GDM1 (cell line): ENCODE measurements around the gene MYOM1.

Source experiments
- DNase-seq: peaks from one replicate; lab custom pipeline; 2025; lab: John Stamatoyannopoulos, UW

Gene MYOM1

GRCh38 chr18:3184275-3184963 is 35.3 kb downstream of the MYOM1 start:
- no peak for DNase-seq

- DNase-seq: no peak
These were observed 36.6 kb downstream of the MYOM1 start for GRCh38 chr18:3183103-3183717.

- no peak for DNase-seq
These were observed 39.4 kb downstream of the MYOM1 start for GRCh38 chr18:3180325-3180724.

- no peak for DNase-seq
These were observed 40.2 kb downstream of the MYOM1 start for GRCh38 chr18:3179430-3180089.

GRCh38 chr18:3177902-3178687 is 41.7 kb downstream of the MYOM1 start:
- peak; percentile 81 for DNase-seq

GRCh38 chr18:3175195-3175758 is 44.5 kb downstream of the MYOM1 start:
- no peak for DNase-seq

GRCh38 chr18:3172097-3172496 is 47.7 kb downstream of the MYOM1 start:
- DNase-seq: no peak

- DNase-seq: no peak
These were observed 48.1 kb downstream of the MYOM1 start for GRCh38 chr18:3171631-3172030.

GRCh38 chr18:3170441-3171161 is 49.2 kb downstream of the MYOM1 start:
- DNase-seq: no peak

- no peak for DNase-seq
These were observed 55.4 kb downstream of the MYOM1 start for GRCh38 chr18:3164381-3164780.

GRCh38 chr18:3163968-3164367 is 55.8 kb downstream of the MYOM1 start:
- DNase-seq: no peak

- no peak for DNase-seq
These were observed 57.6 kb downstream of the MYOM1 start for GRCh38 chr18:3162181-3162580.

GRCh38 chr18:3159830-3160229 is 59.9 kb downstream of the MYOM1 start:
- DNase-seq: no peak

- no peak for DNase-seq
These were observed 62.2 kb downstream of the MYOM1 start for GRCh38 chr18:3157606-3158005.

- DNase-seq: no peak
These were observed 62.7 kb downstream of the MYOM1 start for GRCh38 chr18:3157086-3157485.

GRCh38 chr18:3156325-3156640 is 63.5 kb downstream of the MYOM1 start:
- DNase-seq: no peak

- no peak for DNase-seq
These were observed 65.6 kb downstream of the MYOM1 start for GRCh38 chr18:3154214-3154613.

- DNase-seq: no peak
These were observed 66.6 kb downstream of the MYOM1 start for GRCh38 chr18:3153107-3153704.

GRCh38 chr18:3152294-3152693 is 67.5 kb downstream of the MYOM1 start:
- DNase-seq: no peak

- peak; percentile 21 for DNase-seq
These were observed 68.1 kb downstream of the MYOM1 start for GRCh38 chr18:3151399-3152264.
